K562 (cell line): Measurements from ENCODE around the gene HIP1R. TPM values are rescaled to one million over a fixed set of nuclear protein-coding genes. Genes with fewer than 3 reads are reported as not detected.

ENCODE experiments used
- ATAC-seq: fragments of 200-7000 bp; cut with Tn5 transposase; 3 replicates; pipeline ENCODE4 v1.9.1; 2020; ENCODE audit warnings: moderate library complexity
- BruUV-seq: library from RNA; stranded (reverse); fragments of 400-500 nt; replicated peaks from 2 replicates; lab custom pipeline; 2021; lab: Mats Ljungman, UMichigan
- CTCF ChIA-PET: fragments of 300-600 bp; formaldehyde crosslinking; extraction: SDS; loops from one replicate; lab custom pipeline; 2021; ENCODE audit warnings: low intra/inter-chr PET ratio; lab: Yijun Ruan, JAX
- POLR2A ChIA-PET: fragments of 300-600, 350-650 bp; sonication (Branson Sonifier 250); formaldehyde crosslinking; extraction: SDS; loops from one replicate; lab custom pipeline; 2021; ENCODE audit warnings: antibody characterized with exemption, inconsistent platforms; lab: Yijun Ruan, JAX
- DNase-seq, 4 experiments: peaks; one replicate each; pipeline versions ENCODE4 v3.0.0 to v3.0.0-alpha.2; 2011 to 2018; ENCODE audit warnings: low spot score in 3 of 4, mixed read lengths in 3 of 4; ENCODE audit errors: extremely low read depth in 1 of 4
- FAIRE-seq: peaks from 2 replicates; lab custom pipeline; 2011; peaks lifted over from hg19 to GRCh38; lab: Jason Lieb, UNC
- H2AFZ ChIP-seq: 2 replicates; pipeline ENCODE4 v1.6.0; 2011; ENCODE audit warnings: low read depth, low read length, control low read depth, inconsistent platforms
- H3K27ac ChIP-seq: fragments of 200-600 bp; 3 replicates; pipeline ENCODE4 v1.8.0; 2011; ENCODE audit warnings: low read depth, mild to moderate bottlenecking, control low read depth, inconsistent platforms, low read length, moderate library complexity, mixed read lengths; ENCODE audit errors: extremely low read depth
- H3K27me3 ChIP-seq, 2 experiments: fragments of 300-600 bp in 1 of 2; 2 replicates in 1 of 2; 3 replicates in 1 of 2; pipeline versions ENCODE4 v1.6.0 to v1.8.0; 2011; ENCODE audit warnings: inconsistent platforms in 2 of 2, low read length in 2 of 2, mild to moderate bottlenecking in 1 of 2, mixed read lengths in 1 of 2, moderate library complexity in 1 of 2; ENCODE audit not compliant: control insufficient read depth in 2 of 2, insufficient read depth in 2 of 2
- H3K36me3 ChIP-seq: fragments of 300-600 bp; 3 replicates; pipeline ENCODE4 v1.8.0; 2011; ENCODE audit warnings: mild to moderate bottlenecking, low read length, inconsistent platforms; ENCODE audit not compliant: control insufficient read depth, insufficient read depth
- H3K4me1 ChIP-seq, 2 experiments: fragments of 200-600 bp in 1 of 2; replicated peaks in 1 of 2; 2 replicates in 1 of 2; 3 replicates in 1 of 2; pipeline versions ENCODE4 v1.5.1 to v1.8.0; 2011; ENCODE audit warnings: inconsistent platforms in 2 of 2, low read length in 2 of 2, mild to moderate bottlenecking in 1 of 2, mixed read lengths in 1 of 2, moderate library complexity in 1 of 2; ENCODE audit not compliant: control insufficient read depth in 2 of 2, insufficient read depth in 2 of 2
- H3K4me2 ChIP-seq: 2 replicates; pipeline ENCODE4 v1.6.1; 2011; ENCODE audit warnings: low read length, control low read depth, inconsistent platforms, mixed read lengths; ENCODE audit not compliant: insufficient read depth
- H3K4me3 ChIP-seq: fragments of 200-600 bp; sonication (generic), shearing (Covaris generic); 2 replicates; pipeline ENCODE4 v1.5.1; 2016; ENCODE audit warnings: control low read depth, inconsistent platforms
- H3K79me2 ChIP-seq: fragments of 200-600 bp; 3 replicates; pipeline ENCODE4 v1.8.0; 2011; ENCODE audit warnings: low read length, inconsistent platforms; ENCODE audit not compliant: control insufficient read depth, insufficient read depth
- H3K9ac ChIP-seq, 2 experiments: 2 replicates each; pipeline versions ENCODE4 v1.6.0 to v1.6.1; 2011; ENCODE audit warnings: low read depth in 2 of 2, low read length in 2 of 2, control low read depth in 1 of 2, inconsistent platforms in 1 of 2, mild to moderate bottlenecking in 1 of 2, mixed read lengths in 1 of 2; ENCODE audit not compliant: insufficient read depth in 1 of 2
- H3K9me1 ChIP-seq: one replicate; pipeline ENCODE4 v1.6.0; 2011; ENCODE audit warnings: inconsistent platforms, mild to moderate bottlenecking, low read length, moderate library complexity; ENCODE audit not compliant: control insufficient read depth, insufficient read depth
- H3K9me3 ChIP-seq: replicated peaks from 2 replicates; pipeline ENCODE4 v1.5.1; 2011; ENCODE audit warnings: low read depth, low read length, inconsistent platforms; ENCODE audit not compliant: control insufficient read depth, insufficient read depth
- H4K20me1 ChIP-seq: replicated peaks from 2 replicates; pipeline ENCODE4 v1.6.1; 2011; ENCODE audit warnings: low read length, inconsistent platforms, mixed read lengths; ENCODE audit not compliant: control insufficient read depth, insufficient read depth
- HMG20B ChIP-seq: fragments of 250-450 bp; sonication (Bioruptor Pico); IDR thresholded peaks from 2 replicates; pipeline ENCODE4 v1.5.0; 2021; ENCODE audit warnings: mild to moderate bottlenecking
- JUN ChIP-seq, 2 experiments: sonication (generic) in 1 of 2; formaldehyde crosslinking in 1 of 2; IDR thresholded peaks; 2 replicates each; pipeline versions ENCODE4 v1.6.1 to v1.8.0; 2012 to 2022; ENCODE audit warnings: borderline replicate concordance in 2 of 2, mild to moderate bottlenecking in 2 of 2, improper control_type of control experiment in 1 of 2, low read depth in 1 of 2, low read length in 1 of 2, missing genetic modification reagents in 1 of 2
- PATZ1 ChIP-seq: fragments of 250-450 bp; sonication (Bioruptor Pico); IDR thresholded peaks from 2 replicates; pipeline ENCODE4 v1.5.0; 2020; ENCODE audit warnings: mild to moderate bottlenecking, borderline replicate concordance
- SMAD2 ChIP-seq: fragments of 150-350 bp; IDR thresholded peaks from 2 replicates; pipeline ENCODE4 v1.6.1; 2014; ENCODE audit warnings: low read depth, mild to moderate bottlenecking, low read length
- USF1 ChIP-seq: sonication (generic); formaldehyde crosslinking; IDR thresholded peaks from 2 replicates; pipeline ENCODE4 v1.9.0; 2022; ENCODE audit warnings: mild to moderate bottlenecking, missing genetic modification reagents
- ZBTB33 ChIP-seq: sonication (generic); formaldehyde crosslinking; IDR thresholded peaks from 2 replicates; pipeline ENCODE4 v1.8.1; 2023; ENCODE audit warnings: mild to moderate bottlenecking, missing genetic modification reagents
- WGBS: fragments of 100-300 bp; shearing (Covaris generic); methylation state at CpG from one replicate; pipeline ENCODE4 v1.1.6; 2016; ENCODE audit warnings: low coverage, mixed read lengths; ENCODE audit not compliant: insufficient coverage; ENCODE audit errors: missing lambda C conversion rate; 5-methylcytosine and 5-hydroxymethylcytosine counted together
- in situ Hi-C: fragments of 300-500 bp; cut with MboI; formaldehyde crosslinking; loops from 4 replicates; pipeline ENCODE4 v1.15.0; 2018; ENCODE audit warnings: inconsistent platforms, mixed read lengths
- intact Hi-C: fragments of 100-400 bp; cut with micrococcal nuclease; formaldehyde crosslinking; loops from 2 replicates; pipeline ENCODE4 v1.14.2; 2022
- polyA plus RNA-seq, 8 experiments: library from polyadenylated mRNA; depleted of rRNA in 4 of 8; stranded (reverse) in 5 of 8; unstranded in 3 of 8; fragments of >200 nt; fragmentation: Nextera tagmentation in 2 of 8; fragmentation: Illumina TruSeq in 1 of 8; extraction: Ambion mirVana in 2 of 8; extraction: Trizol in 1 of 8; gene quantifications; 2 replicates each; pipeline versions ENCODE4 v1.2.1 to v1.2.3, GENCODE V29; 2011 to 2014; ENCODE audit warnings: inconsistent platforms in 1 of 8, missing spikeins in 1 of 8
- total RNA-seq, 7 experiments: library from RNA; depleted of rRNA in 6 of 7; stranded (reverse); fragments of >200 nt in 6 of 7; fragmentation: Illumina TruSeq in 2 of 7; extraction: Trizol in 2 of 7; gene quantifications; 2 replicates each; pipeline versions ENCODE4 v1.2.1 to v1.2.3, GENCODE V29; 2011 to 2021; ENCODE audit warnings: low replicate concordance in 1 of 7

HIP1R gene
- total and polyA plus RNA-seq, 9 of the 15 experiments (the other 6 are each of a cell fraction or from before 2014, with no cell fraction given), result 0.15 to 31.0 (median 14.2) TPM

GRCh38 chr12:122867691-122868461, 32.6 kb downstream of the HIP1R start (continued):
- no peak for TF ChIP-seq USF1
- TF ChIP-seq, all 486 proteins: peak for 11

- in situ Hi-C loops (no loop called here), intact Hi-C loops (no loop called here)
- TF ChIP-seq HMG20B (no peak), PATZ1 (CRISPR knock-in tag) (no peak), JUN (IDR thresholded peaks at IDR 0.05; ENCODE audit: borderline replicate concordance, low read depth, low read length) (no peak), JUN (CRISPR knock-in tag; IDR thresholded peaks at IDR 0.05; ENCODE audit: borderline replicate concordance) (no peak), SMAD2 (no peak), ZBTB33 (CRISPR knock-in tag) (peak; percentile 61)
- peaks cover 29% of the 10 kb centered on the region for H3K79me2 ChIP-seq
- H3K4me1 ChIP-seq, result peaks cover 5 to 43% of the 10 kb centered on the region in 2 experiments; a peak in 3 of 5 replicates
- no peaks in the 10 kb centered on the region for H3K27me3 ChIP-seq
- DNase-seq (no peak), ATAC-seq (no peak), FAIRE-seq (no peak)
- H3K9me1 ChIP-seq, result no peaks in the 10 kb centered on the region
- 92% methylated on average over 13 of the region's 13 CpGs for WGBS
- peaks cover 31% of the 10 kb centered on the region for H4K20me1 ChIP-seq
- H3K36me3 ChIP-seq, result peaks cover 84% of the 10 kb centered on the region
- no peaks in the 10 kb centered on the region for H3K9me3 ChIP-seq
- no TSS peak for BruUV-seq
- no peak overlapping the region for H3K4me3 ChIP-seq
- H2AFZ ChIP-seq, result no peak overlapping the region
- H3K9ac ChIP-seq, result no peak overlapping the region
- ChIA-PET CTCF (interaction anchor here (0.7 kb wide), 1 partner anchor 83 kb away, joined by 3 read pairs; no protein-coding TSS in a partner anchor), POLR2A (interaction anchor here (0.9 to 1.1 kb wide), 2 partner anchors 20 to 70 kb away, joined by 3 read pairs; no protein-coding TSS in a partner anchor)
- no peak overlapping the region for H3K4me2 ChIP-seq
- H3K27ac ChIP-seq, result no peak overlapping the region
These were observed 33.4 kb downstream of the HIP1R start for GRCh38 chr12:122868471-122869177.
